A549 (cell line): ENCODE measurements around the gene FKBP4. TPM values are rescaled to one million over a fixed set of nuclear protein-coding genes. Genes with fewer than 3 reads are reported as not detected.

Experiments
- ATAC-seq, 2 experiments: fragments of 200-7000 bp in 1 of 2; fragments of >200 bp in 1 of 2; cut with Nextera tagmentation in 1 of 2; cut with Tn5 transposase in 1 of 2; 3 replicates each; pipeline versions ENCODE4 v1.8.0 to v1.9.1; 2018 to 2020; ENCODE audit warnings: mild to moderate bottlenecking in 1 of 2, moderate library complexity in 1 of 2
- CTCF ChIA-PET: fragments of 300-600 bp; sonication (Branson Sonifier 250); formaldehyde crosslinking; extraction: SDS; loops from one replicate; lab custom pipeline; 2021; ENCODE audit warnings: antibody characterized with exemption, inconsistent platforms; lab: Yijun Ruan, JAX
- POLR2A ChIA-PET: fragments of 350-600 bp; formaldehyde crosslinking; extraction: SDS; loops from one replicate; lab custom pipeline; 2021; ENCODE audit warnings: antibody characterized with exemption, inconsistent platforms; lab: Yijun Ruan, JAX
- DNase-seq, 2 experiments: peaks; one replicate each; pipeline versions ENCODE4 v3.0.0 to v3.0.0-alpha.2; 2011 to 2016; ENCODE audit warnings: low read depth in 1 of 2, low spot score in 1 of 2
- FAIRE-seq: peaks from 2 replicates; lab custom pipeline; 2011; peaks lifted over from hg19 to GRCh38; lab: Jason Lieb, UNC
- H3K27ac ChIP-seq, 2 experiments: fragments of >200 bp; sonication (Bioruptor Twin); formaldehyde crosslinking; 3 replicates each; pipeline ENCODE4 v1.5.1; 2016 to 2017
- H3K4me1 ChIP-seq: fragments of >200 bp; sonication (Bioruptor Twin); formaldehyde crosslinking; 3 replicates; pipeline ENCODE4 v1.6.1; 2016
- H3K4me2 ChIP-seq: fragments of >200 bp; sonication (Bioruptor Twin); formaldehyde crosslinking; 3 replicates; pipeline ENCODE4 v1.6.1; 2016
- H3K4me3 ChIP-seq: fragments of >200 bp; sonication (Bioruptor Twin); formaldehyde crosslinking; 3 replicates; pipeline ENCODE4 v1.5.1; 2016
- H3K9me3 ChIP-seq: fragments of >200 bp; sonication (Bioruptor Twin); formaldehyde crosslinking; 3 replicates; pipeline ENCODE4 v1.6.1; 2016
- BHLHE40 ChIP-seq: IDR thresholded peaks from 2 replicates; pipeline ENCODE4 v1.6.1; 2012; ENCODE audit warnings: low read depth, low read length, inconsistent platforms
- CBX2 ChIP-seq: fragments of 200-600 bp; sonication (generic); IDR thresholded peaks from 2 replicates; pipeline ENCODE4 v1.6.1; 2016; ENCODE audit warnings: low read depth, mild to moderate bottlenecking, borderline replicate concordance
- E2F6 ChIP-seq: IDR thresholded peaks from 2 replicates; pipeline ENCODE4 v1.6.1; 2012; ENCODE audit warnings: low read depth, borderline replicate concordance
- EP300 ChIP-seq, 2 experiments: fragments of >200 bp; sonication (Bioruptor Twin); formaldehyde crosslinking; IDR thresholded peaks; 2 replicates in 1 of 2; 3 replicates in 1 of 2; pipeline ENCODE4 v1.6.1; 2016 to 2017
- FOSB ChIP-seq: fragments of 250-450 bp; sonication (Bioruptor Pico); IDR thresholded peaks from 2 replicates; pipeline ENCODE4 v1.5.0; 2020; ENCODE audit warnings: mild to moderate bottlenecking, moderate library complexity
- FOXS1 ChIP-seq: fragments of 250-450 bp; sonication (Bioruptor Pico); IDR thresholded peaks from 2 replicates; pipeline ENCODE4 v1.5.0; 2020; ENCODE audit warnings: mild to moderate bottlenecking, moderate library complexity
- HOXB13 ChIP-seq: fragments of 250-450 bp; sonication (Bioruptor Pico); IDR thresholded peaks from 2 replicates; pipeline ENCODE4 v1.5.0; 2020; ENCODE audit warnings: low read depth, mild to moderate bottlenecking, moderate library complexity
- HOXB5 ChIP-seq: fragments of 250-450 bp; sonication (Bioruptor Pico); IDR thresholded peaks from 2 replicates; pipeline ENCODE4 v1.5.0; 2020; ENCODE audit warnings: mild to moderate bottlenecking, moderate library complexity
- KDM1A ChIP-seq: fragments of 200-600 bp; sonication (generic); IDR thresholded peaks from 2 replicates; pipeline ENCODE4 v1.6.1; 2016; ENCODE audit warnings: low read depth, mild to moderate bottlenecking
- KDM5A ChIP-seq: fragments of 200-600 bp; sonication (generic); IDR thresholded peaks from 2 replicates; pipeline ENCODE4 v1.6.1; 2016; ENCODE audit warnings: antibody characterized with exemption, mild to moderate bottlenecking
- MAZ ChIP-seq: fragments of 150-350 bp; IDR thresholded peaks from 2 replicates; pipeline ENCODE4 v1.6.1; 2014; ENCODE audit warnings: antibody characterized with exemption, low read depth, low read length, borderline replicate concordance
- PHF8 ChIP-seq: fragments of 200-600 bp; sonication (generic); IDR thresholded peaks from 2 replicates; pipeline ENCODE4 v1.6.1; 2016; ENCODE audit warnings: low read depth, mild to moderate bottlenecking, antibody characterized with exemption, moderate library complexity, borderline replicate concordance
- RAD21 ChIP-seq, 2 experiments: fragments of >200 bp in 1 of 2; sonication (Bioruptor Twin) in 1 of 2; formaldehyde crosslinking in 1 of 2; IDR thresholded peaks in 1 of 2; conservative IDR thresholded peaks in 1 of 2; 2 replicates in 1 of 2; 3 replicates in 1 of 2; pipeline ENCODE4 v1.6.1; 2012 to 2018; ENCODE audit warnings: inconsistent platforms in 1 of 2
- RARB ChIP-seq: fragments of 250-450 bp; sonication (Bioruptor Pico); IDR thresholded peaks from 2 replicates; pipeline ENCODE4 v1.8.0; 2021; ENCODE audit warnings: mild to moderate bottlenecking, moderate library complexity
- RCOR1 ChIP-seq: fragments of 150-350 bp; IDR thresholded peaks from 2 replicates; pipeline ENCODE4 v1.6.1; 2014; ENCODE audit warnings: antibody characterized with exemption, low read length, low read depth
- REST ChIP-seq: fragments of 200-600 bp; sonication (generic); IDR thresholded peaks from 2 replicates; pipeline ENCODE4 v1.6.1; 2016; ENCODE audit warnings: antibody characterized with exemption, mild to moderate bottlenecking, moderate library complexity
- TP53 ChIP-seq: fragments of 250-450 bp; sonication (Bioruptor Pico); IDR thresholded peaks from 2 replicates; pipeline ENCODE4 v1.5.0; 2021; ENCODE audit warnings: mild to moderate bottlenecking, moderate library complexity
- ZFP36 ChIP-seq: fragments of 450-650 bp; IDR thresholded peaks from 2 replicates; pipeline ENCODE4 v1.6.1; 2014; ENCODE audit warnings: borderline replicate concordance; ENCODE audit not compliant: partially characterized antibody
- WGBS: methylation state at CpG from one replicate; pipeline ENCODE4 v1.1.6; 2017; ENCODE audit errors: missing lambda C conversion rate; 5-methylcytosine and 5-hydroxymethylcytosine counted together
- polyA plus RNA-seq, 4 experiments: library from polyadenylated mRNA; depleted of rRNA in 3 of 4; stranded (reverse); fragments of >200 nt; fragmentation: RNase III in 1 of 4; extraction: RNeasy Plus Mini Kit Qiagen cat#74134 plus additional on column Dnase treatment in 1 of 4; gene quantifications; 2 replicates in 3 of 4; 3 replicates in 1 of 4; pipeline ENCODE4 v1.2.3, GENCODE V29; 2011 to 2017

The FKBP4 gene
- polyA plus RNA-seq, 2 of the 4 experiments (the other 2 are of a cell fraction), result 108 to 137 TPM

- DNase-seq, result no peak
- Histone ChIP-seq H3K27ac (no peak overlapping the region), H3K9me3 (no peaks in the 10 kb centered on the region), H3K4me3 (no peak overlapping the region), H3K4me1 (no peaks in the 10 kb centered on the region), H3K4me2 (no peak overlapping the region)
- no peak for FAIRE-seq
- WGBS, result 33% methylated on average over 4 of the region's 4 CpGs
- TF ChIP-seq HOXB5 (CRISPR knock-in tag), result no peak
- TF ChIP-seq TP53 (CRISPR knock-in tag), result no peak
- TF ChIP-seq KDM5A, result no peak
- TF ChIP-seq MAZ, result no peak
- no peak for TF ChIP-seq RCOR1
- no peak for TF ChIP-seq BHLHE40
- no peak for TF ChIP-seq ZFP36
- no peak for TF ChIP-seq CBX2
- ChIA-PET CTCF (interaction anchor here (1.5 kb wide), 1 partner anchor 8 kb away, joined by 5 read pairs; no protein-coding TSS in a partner anchor), POLR2A (no interaction called here)
- ATAC-seq, result no peak
These were observed 22.4 kb upstream of the FKBP4 start for GRCh38 chr12:2772370-2772769.

- DNase-seq, result no peak
- Histone ChIP-seq H3K4me3 (no peak overlapping the region), H3K9me3 (no peaks in the 10 kb centered on the region), H3K4me2 (no peak overlapping the region), H3K27ac (no peak overlapping the region), H3K4me1 (no peaks in the 10 kb centered on the region)
- no peak for ATAC-seq
- whole genome bisulfite sequencing, result 32% methylated on average over 19 of the region's 19 CpGs
- POLR2A ChIA-PET, result no interaction called here
- FAIRE-seq, result no peak
- TF ChIP-seq FOXS1 (CRISPR knock-in tag), result no peak
- TF ChIP-seq RARB (CRISPR knock-in tag), result no peak
- TF ChIP-seq CBX2, result no peak
- no peak for TF ChIP-seq E2F6
- TF ChIP-seq RAD21 (conservative IDR thresholded peaks at IDR 0.05 in 1 of 2, IDR thresholded peaks at IDR 0.05 in 1 of 2), result no peak
- no peak for TF ChIP-seq HOXB13
- no peak for TF ChIP-seq MAZ
- TF ChIP-seq FOSB (CRISPR knock-in tag), result no peak
- no peak for TF ChIP-seq KDM1A
- CTCF ChIA-PET, result interaction anchor here (0.5 to 1.5 kb wide), 4 partner anchors 9 to 378 kb away, joined by 3 to 5 read pairs (median 4); no protein-coding TSS in a partner anchor
These were observed 21.4 kb upstream of the FKBP4 start for GRCh38 chr12:2773199-2773875.

- no peaks in the 10 kb centered on the region for H3K9me3 ChIP-seq
- CTCF ChIA-PET, result interaction anchor here (0.7 kb wide), 1 partner anchor 9 kb away, joined by 3 read pairs; no protein-coding TSS in a partner anchor
- ATAC-seq (no peak), FAIRE-seq (no peak), DNase-seq (no peak)
- POLR2A ChIA-PET, result no interaction called here
- TF ChIP-seq PHF8 (no peak), REST (no peak), EP300 (IDR thresholded peaks at IDR 0.05) (no peak), FOXS1 (CRISPR knock-in tag) (no peak), BHLHE40 (no peak)
- no peak overlapping the region for H3K4me3 ChIP-seq
- H3K4me1 ChIP-seq, result no peaks in the 10 kb centered on the region
- no peak overlapping the region for H3K27ac ChIP-seq
- 39% methylated on average over 7 of the region's 8 CpGs for WGBS
- H3K4me2 ChIP-seq, result no peak overlapping the region
These were observed 19.3 kb upstream of the FKBP4 start for GRCh38 chr12:2775431-2775830.
